Testis (tissue), 3 donors: ENCODE measurements around the gene INPP4A. TPM values are rescaled to one million over a fixed set of nuclear protein-coding genes. Genes with fewer than 3 reads are reported as not detected.

Source experiments
- DNase-seq: peaks from one replicate; pipeline ENCODE4 v3.0.0-alpha.2; 2019
- H3K27ac ChIP-seq, 2 donors: fragments of 200-600 bp; sonication (generic); one replicate each; pipeline ENCODE4 v1.5.1; 2019
- H3K27me3 ChIP-seq: fragments of 200-600 bp; sonication (generic); one replicate; pipeline ENCODE4 v1.5.1; 2019
- H3K36me3 ChIP-seq: fragments of 200-600 bp; sonication (generic); one replicate; pipeline ENCODE4 v1.5.1; 2017; ENCODE audit warnings: low read depth; ENCODE audit errors: missing control alignments
- H3K4me1 ChIP-seq: fragments of 200-600 bp; sonication (generic); one replicate; pipeline ENCODE4 v1.5.1; 2019
- H3K4me3 ChIP-seq, 2 donors: fragments of 200-600 bp; sonication (generic); one replicate each; pipeline ENCODE4 v1.5.1; 2017 to 2019
- H3K9me3 ChIP-seq: fragments of 200-600 bp; sonication (generic); one replicate; pipeline ENCODE4 v1.5.1; 2017
- POLR2A ChIP-seq: fragments of 450-650 bp; IDR thresholded peaks from one replicate; pipeline ENCODE4 v1.6.1; 2017; ENCODE audit warnings: antibody characterized with exemption, mild to moderate bottlenecking, moderate library complexity
- WGBS, 2 donors: methylation state at CpG; one replicate each; pipeline ENCODE4 v1.1.5; 2018; 5-methylcytosine and 5-hydroxymethylcytosine counted together
- intact Hi-C: fragments of 100-400 bp; cut with DNase I; formaldehyde crosslinking; loops from one replicate; pipeline ENCODE4 v1.15.1; 2023; ENCODE audit warnings: low total_unique reads
- polyA plus RNA-seq: library from polyadenylated mRNA; stranded (reverse); fragments of 350-450 nt; fragmentation: Illumina TruSeq; extraction: RNeasy Lipid Tissue Mini Kit (QIAGEN cat#74804); gene quantifications from one replicate; pipeline ENCODE4 v1.2.3, GENCODE V29; 2014; ENCODE audit warnings: low read depth, low replicate concordance; ENCODE audit not compliant: insufficient read depth
- total RNA-seq, 2 donors: library from RNA; depleted of rRNA; stranded (reverse); fragments of >200 nt; gene quantifications; one replicate each; pipeline ENCODE4 v1.2.3, GENCODE V29; 2016
- TF ChIP-seq, protein P1 (sequence below), 3 experiments: fragments of 450-650 bp in 2 of 3; fragments of 200-600 bp in 1 of 3; sonication (generic) in 1 of 3; IDR thresholded peaks; one replicate each; pipeline ENCODE4 v1.5.1; 2016 to 2019; ENCODE audit warnings: antibody characterized with exemption in 3 of 3, mild to moderate bottlenecking in 2 of 3, moderate library complexity in 1 of 3

Gene INPP4A
- total and polyA plus RNA-seq, 3 donors from 2014 or later, result 13.3 to 42.9 (median 35.6) TPM

DNA sequence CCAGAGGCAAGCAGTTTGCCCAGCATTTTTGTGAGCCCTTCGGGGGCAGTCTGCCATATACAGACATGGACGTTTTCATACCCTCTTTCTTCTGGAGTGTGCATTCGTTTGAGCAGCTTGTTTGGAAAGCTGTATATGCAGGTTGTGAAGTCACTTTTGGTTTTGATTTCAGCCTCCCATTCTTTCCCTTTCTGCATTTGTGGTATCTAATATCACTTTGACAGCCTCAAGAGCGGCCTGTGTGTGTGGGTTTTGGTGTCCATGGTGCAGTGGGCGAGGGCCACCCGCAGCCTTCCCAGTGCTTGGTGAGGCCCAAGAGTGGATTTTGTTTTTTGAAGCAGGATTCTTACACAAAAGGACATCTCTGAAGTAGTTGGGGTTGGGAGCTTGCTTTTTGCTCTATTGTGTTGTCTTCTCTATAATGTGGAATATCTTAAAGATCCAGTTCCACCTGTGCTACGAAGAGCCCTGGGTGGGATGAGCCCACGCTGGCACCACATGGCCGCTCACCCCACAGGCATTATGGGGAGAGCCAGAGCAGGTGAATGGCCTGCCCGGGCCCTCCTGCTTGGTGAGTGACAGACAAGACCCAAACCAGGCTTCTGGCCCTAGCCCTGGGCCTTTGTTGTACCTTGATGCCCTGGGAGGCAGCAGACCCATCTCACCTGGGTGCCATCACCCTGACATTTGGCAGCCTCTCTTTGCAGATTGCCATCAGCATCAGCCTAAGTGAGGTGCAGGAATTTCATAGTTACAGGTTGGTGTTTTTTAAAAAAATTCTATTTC, 29.5 kb downstream of the INPP4A start:
- 88 to 91% methylated on average over 5 to 10 of the region's 10 CpGs for WGBS, 2 donors
- Histone ChIP-seq H3K36me3 (no peaks in the 10 kb centered on the region), H3K27me3 (no peaks in the 10 kb centered on the region), H3K9me3 (no peaks in the 10 kb centered on the region), H3K4me3 (no peak overlapping the region), H3K27ac (no peak overlapping the region), H3K4me1 (peaks cover 21% of the 10 kb centered on the region)
- DNase-seq, result no peak
- intact Hi-C loops, result no loop called here
- TF ChIP-seq, protein P1, sequence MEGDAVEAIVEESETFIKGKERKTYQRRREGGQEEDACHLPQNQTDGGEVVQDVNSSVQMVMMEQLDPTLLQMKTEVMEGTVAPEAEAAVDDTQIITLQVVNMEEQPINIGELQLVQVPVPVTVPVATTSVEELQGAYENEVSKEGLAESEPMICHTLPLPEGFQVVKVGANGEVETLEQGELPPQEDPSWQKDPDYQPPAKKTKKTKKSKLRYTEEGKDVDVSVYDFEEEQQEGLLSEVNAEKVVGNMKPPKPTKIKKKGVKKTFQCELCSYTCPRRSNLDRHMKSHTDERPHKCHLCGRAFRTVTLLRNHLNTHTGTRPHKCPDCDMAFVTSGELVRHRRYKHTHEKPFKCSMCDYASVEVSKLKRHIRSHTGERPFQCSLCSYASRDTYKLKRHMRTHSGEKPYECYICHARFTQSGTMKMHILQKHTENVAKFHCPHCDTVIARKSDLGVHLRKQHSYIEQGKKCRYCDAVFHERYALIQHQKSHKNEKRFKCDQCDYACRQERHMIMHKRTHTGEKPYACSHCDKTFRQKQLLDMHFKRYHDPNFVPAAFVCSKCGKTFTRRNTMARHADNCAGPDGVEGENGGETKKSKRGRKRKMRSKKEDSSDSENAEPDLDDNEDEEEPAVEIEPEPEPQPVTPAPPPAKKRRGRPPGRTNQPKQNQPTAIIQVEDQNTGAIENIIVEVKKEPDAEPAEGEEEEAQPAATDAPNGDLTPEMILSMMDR (IDR thresholded peaks at IDR 0.05), result no peak
- TF ChIP-seq POLR2A, result no peak

DNA sequence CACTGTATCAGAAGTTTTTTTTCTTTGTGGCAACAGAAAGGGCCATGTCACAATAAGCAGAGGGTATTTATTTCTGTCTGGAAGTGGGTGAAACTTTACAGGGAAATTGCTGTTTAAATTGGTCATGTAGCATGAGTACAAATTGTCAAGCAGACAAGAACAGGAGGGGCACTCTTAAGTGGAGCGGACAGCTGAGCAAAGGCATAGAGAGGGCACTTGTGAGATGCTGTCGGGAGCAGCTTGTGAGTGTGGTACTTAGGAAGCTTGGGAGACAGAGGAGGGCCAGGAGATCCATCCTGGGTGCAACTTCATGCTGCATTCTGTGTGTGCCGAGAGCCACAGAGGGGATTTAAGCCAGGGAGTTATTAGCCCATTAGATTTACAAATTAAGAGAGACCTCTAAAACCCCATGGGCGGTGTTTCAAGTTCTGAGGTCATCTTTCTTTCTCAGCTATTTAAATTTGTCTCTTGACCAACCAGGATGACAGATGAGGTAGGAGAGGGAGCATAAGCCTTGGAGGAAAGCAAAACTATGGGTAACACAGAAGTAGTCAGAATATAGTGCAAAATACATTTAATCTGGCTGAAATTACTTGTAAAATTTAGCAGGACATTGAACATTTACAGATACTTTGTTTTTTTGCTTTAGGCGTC, 30.4 kb downstream of the INPP4A start:
- Histone ChIP-seq H3K27me3 (no peaks in the 10 kb centered on the region), H3K4me3 (no peak overlapping the region), H3K36me3 (no peaks in the 10 kb centered on the region), H3K9me3 (no peaks in the 10 kb centered on the region), H3K4me1 (peaks cover 30% of the 10 kb centered on the region), H3K27ac (no peak overlapping the region)
- 87 to 91% methylated on average over 5 of the region's 5 CpGs for WGBS, 2 donors
- intact Hi-C loops, result no loop called here
- TF ChIP-seq, protein P1 (IDR thresholded peaks at IDR 0.05), result no peak
- no peak for DNase-seq

DNA sequence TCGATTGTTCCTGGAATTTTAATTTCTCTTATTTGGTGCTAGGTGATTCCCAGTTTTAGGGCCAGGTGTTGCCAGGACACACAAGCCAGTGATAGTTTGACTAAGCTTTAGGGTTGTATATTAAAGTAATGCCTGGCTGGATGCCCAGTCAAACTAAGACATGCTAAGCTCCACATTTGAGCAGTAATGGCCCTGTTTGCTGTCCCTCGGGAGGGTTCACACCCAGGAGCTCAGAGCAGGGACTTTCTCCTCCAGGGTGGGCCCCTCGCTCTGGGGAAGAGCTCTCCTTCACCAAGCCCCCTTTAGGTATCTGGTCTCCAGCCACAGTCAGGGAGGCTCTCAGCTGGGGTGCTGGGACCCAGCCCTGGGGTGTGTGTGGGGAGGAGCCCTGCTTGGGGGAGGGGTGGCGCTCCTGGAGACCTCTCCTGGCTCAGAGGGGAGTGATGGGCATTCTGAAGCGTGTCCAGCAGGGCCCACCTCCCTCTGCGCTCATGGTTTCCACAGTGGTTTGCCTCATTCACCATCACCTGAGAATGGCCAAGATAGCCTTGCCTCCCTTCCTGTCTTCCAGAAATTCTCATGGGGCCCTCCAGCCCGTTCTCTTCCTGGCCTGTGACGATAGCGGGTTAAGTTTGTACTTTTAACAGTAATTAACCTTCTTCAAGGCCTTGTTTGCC, 31.7 kb downstream of the INPP4A start:
- Histone ChIP-seq H3K4me1 (peaks cover 35% of the 10 kb centered on the region), H3K9me3 (no peaks in the 10 kb centered on the region), H3K27me3 (no peaks in the 10 kb centered on the region), H3K27ac (no peak overlapping the region), H3K36me3 (no peaks in the 10 kb centered on the region), H3K4me3 (no peak overlapping the region)
- WGBS, 2 donors, result 75 to 87% methylated on average over 7 to 9 of the region's 9 CpGs
- intact Hi-C loops, result no loop called here
- DNase-seq, result no peak
- TF ChIP-seq, protein P1 (IDR thresholded peaks at IDR 0.05), result no peak
- TF ChIP-seq POLR2A, result no peak

DNA sequence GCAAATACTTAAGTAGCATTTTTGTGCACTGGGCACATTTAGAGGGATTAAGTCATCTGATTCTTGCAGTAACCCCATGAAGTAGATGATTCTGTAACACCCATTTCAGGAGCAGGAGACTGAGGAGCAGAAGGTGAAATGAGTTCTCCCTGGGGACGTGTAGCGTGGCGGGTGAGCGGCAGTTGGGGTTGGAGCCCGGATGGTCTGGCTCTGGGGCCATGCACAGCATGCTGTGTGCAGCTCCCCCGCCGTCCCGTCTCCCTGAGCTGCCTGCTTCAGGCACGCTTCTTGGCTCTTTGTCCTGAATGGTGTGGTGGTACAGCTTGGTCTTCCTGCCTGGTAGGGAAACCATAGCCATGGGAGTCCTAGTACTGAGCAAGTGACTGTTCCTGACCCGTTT, 32.4 kb downstream of the INPP4A start:
- WGBS, 2 donors, result 90 to 98% methylated on average over 10 of the region's 10 CpGs
- intact Hi-C loops, result no loop called here
- Histone ChIP-seq H3K27ac (no peak overlapping the region), H3K27me3 (no peaks in the 10 kb centered on the region), H3K36me3 (no peaks in the 10 kb centered on the region), H3K4me3 (no peak overlapping the region), H3K9me3 (no peaks in the 10 kb centered on the region), H3K4me1 (peaks cover 29% of the 10 kb centered on the region)
- DNase-seq, result no peak
- TF ChIP-seq POLR2A, result no peak
- TF ChIP-seq, protein P1 (IDR thresholded peaks at IDR 0.05), result no peak
